ENCODE data around the gene ATG10.

DNA sequence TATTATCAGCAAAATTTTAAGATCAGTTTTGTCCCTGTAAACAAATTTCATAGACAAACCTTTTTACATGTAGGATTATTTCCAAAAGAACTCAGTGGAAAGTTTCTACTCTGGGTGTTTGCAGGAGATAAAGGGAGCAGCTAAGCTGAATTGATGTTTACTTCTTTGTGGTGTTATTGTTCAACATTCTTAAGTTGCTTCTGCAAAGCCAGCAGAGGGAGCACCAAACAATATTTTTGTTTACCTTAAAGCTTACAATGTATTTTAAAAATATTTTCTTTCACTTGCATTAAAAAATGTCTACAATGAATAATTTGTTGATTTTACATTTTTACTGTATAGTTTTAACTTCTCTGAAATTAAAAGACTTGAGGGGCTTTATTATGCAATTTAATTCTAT lies 135.4 kb downstream of the ATG10 start:
- TF ChIP-seq, protein P1, sequence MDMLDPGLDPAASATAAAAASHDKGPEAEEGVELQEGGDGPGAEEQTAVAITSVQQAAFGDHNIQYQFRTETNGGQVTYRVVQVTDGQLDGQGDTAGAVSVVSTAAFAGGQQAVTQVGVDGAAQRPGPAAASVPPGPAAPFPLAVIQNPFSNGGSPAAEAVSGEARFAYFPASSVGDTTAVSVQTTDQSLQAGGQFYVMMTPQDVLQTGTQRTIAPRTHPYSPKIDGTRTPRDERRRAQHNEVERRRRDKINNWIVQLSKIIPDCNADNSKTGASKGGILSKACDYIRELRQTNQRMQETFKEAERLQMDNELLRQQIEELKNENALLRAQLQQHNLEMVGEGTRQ (IDR thresholded peaks at IDR 0.05; ENCODE audit: borderline replicate concordance, low read depth, low read length): no peak
- TF ChIP-seq, protein P2, sequence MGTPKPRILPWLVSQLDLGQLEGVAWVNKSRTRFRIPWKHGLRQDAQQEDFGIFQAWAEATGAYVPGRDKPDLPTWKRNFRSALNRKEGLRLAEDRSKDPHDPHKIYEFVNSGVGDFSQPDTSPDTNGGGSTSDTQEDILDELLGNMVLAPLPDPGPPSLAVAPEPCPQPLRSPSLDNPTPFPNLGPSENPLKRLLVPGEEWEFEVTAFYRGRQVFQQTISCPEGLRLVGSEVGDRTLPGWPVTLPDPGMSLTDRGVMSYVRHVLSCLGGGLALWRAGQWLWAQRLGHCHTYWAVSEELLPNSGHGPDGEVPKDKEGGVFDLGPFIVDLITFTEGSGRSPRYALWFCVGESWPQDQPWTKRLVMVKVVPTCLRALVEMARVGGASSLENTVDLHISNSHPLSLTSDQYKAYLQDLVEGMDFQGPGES (IDR thresholded peaks at IDR 0.05; ENCODE audit: low read depth, low read length): no peak
- TF ChIP-seq, protein P3, sequence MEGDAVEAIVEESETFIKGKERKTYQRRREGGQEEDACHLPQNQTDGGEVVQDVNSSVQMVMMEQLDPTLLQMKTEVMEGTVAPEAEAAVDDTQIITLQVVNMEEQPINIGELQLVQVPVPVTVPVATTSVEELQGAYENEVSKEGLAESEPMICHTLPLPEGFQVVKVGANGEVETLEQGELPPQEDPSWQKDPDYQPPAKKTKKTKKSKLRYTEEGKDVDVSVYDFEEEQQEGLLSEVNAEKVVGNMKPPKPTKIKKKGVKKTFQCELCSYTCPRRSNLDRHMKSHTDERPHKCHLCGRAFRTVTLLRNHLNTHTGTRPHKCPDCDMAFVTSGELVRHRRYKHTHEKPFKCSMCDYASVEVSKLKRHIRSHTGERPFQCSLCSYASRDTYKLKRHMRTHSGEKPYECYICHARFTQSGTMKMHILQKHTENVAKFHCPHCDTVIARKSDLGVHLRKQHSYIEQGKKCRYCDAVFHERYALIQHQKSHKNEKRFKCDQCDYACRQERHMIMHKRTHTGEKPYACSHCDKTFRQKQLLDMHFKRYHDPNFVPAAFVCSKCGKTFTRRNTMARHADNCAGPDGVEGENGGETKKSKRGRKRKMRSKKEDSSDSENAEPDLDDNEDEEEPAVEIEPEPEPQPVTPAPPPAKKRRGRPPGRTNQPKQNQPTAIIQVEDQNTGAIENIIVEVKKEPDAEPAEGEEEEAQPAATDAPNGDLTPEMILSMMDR (IDR thresholded peaks at IDR 0.05): peak; percentile 61
- no peak for TF ChIP-seq POLR2AphosphoS5 (IDR thresholded peaks at IDR 0.05; ENCODE audit: low read depth, low read length)
- peak; percentile 58 for TF ChIP-seq RAD21 (IDR thresholded peaks at IDR 0.05; ENCODE audit: low read length)
- TF ChIP-seq SIN3A (IDR thresholded peaks at IDR 0.05; ENCODE audit: borderline replicate concordance, low read depth, low read length): no peak
